GM12873 (cell line): ENCODE measurements around the gene NUMBL.

ENCODE experiments used
- TF ChIP-seq, protein P1 (sequence below): IDR thresholded peaks from 2 replicates; pipeline ENCODE4 v1.5.1; 2012; ENCODE audit warnings: low read depth, mild to moderate bottlenecking, moderate library complexity, low read length, control low read depth; ENCODE audit not compliant: insufficient read depth; ENCODE audit errors: missing control alignments

NUMBL gene

DNA sequence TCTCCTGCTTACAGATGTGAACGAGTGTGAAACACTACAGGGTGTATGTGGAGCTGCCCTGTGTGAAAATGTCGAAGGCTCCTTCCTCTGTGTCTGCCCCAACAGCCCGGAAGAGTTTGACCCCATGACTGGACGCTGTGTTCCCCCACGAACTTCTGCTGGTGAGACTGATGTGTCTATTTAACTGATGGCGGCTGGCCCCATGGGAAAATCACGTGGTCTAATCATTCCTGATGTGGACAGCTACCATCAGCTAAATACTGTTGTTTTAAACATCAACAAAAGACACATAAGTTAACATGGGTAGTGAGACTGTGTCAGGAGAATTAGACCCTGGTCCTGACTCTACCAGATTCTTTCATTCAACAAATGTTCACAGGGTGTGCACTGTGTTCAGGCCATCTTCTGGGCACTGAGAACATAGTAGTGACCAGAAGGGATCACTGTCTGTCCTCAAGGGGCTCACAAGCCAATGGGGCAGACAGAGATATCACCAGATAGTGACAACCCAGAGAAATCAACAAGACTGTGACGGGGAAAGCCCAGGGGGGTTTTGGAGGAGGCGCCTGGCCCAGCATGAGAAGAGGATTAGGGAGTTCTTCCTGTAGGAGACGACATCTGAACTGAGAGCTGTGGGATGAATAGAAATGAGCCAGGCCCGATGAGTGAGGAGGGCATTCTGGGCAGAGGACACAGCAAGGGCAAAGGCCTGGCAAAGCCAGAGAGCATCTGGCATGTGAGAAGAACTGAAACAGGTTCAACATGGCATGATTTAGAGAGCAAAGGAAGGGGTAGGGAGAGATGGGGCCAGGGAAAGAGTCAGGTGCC is 70.9 kb downstream of the NUMBL start:
- TF ChIP-seq, protein P1, sequence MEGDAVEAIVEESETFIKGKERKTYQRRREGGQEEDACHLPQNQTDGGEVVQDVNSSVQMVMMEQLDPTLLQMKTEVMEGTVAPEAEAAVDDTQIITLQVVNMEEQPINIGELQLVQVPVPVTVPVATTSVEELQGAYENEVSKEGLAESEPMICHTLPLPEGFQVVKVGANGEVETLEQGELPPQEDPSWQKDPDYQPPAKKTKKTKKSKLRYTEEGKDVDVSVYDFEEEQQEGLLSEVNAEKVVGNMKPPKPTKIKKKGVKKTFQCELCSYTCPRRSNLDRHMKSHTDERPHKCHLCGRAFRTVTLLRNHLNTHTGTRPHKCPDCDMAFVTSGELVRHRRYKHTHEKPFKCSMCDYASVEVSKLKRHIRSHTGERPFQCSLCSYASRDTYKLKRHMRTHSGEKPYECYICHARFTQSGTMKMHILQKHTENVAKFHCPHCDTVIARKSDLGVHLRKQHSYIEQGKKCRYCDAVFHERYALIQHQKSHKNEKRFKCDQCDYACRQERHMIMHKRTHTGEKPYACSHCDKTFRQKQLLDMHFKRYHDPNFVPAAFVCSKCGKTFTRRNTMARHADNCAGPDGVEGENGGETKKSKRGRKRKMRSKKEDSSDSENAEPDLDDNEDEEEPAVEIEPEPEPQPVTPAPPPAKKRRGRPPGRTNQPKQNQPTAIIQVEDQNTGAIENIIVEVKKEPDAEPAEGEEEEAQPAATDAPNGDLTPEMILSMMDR = no peak

- TF ChIP-seq, protein P1 = no peak
Observed at GRCh38 chr19:40617961-40618360, 72.5 kb downstream of the NUMBL start.

DNA sequence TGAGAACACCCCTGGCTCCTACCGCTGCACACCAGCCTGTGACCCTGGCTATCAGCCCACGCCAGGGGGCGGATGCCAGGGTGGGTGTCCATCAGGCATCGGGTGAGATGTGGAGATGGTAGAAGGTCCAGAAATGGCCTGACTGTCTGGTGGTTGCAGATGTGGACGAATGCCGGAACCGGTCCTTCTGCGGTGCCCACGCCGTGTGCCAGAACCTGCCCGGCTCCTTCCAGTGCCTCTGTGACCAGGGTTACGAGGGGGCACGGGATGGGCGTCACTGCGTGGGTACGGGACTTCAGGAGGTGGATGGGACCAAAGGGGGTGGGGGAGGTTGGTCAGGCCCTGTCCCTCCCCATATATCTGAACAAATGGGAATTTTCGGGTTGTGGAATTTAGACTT is 73.5 kb downstream of the NUMBL start:
- TF ChIP-seq, protein P1 = no peak

DNA sequence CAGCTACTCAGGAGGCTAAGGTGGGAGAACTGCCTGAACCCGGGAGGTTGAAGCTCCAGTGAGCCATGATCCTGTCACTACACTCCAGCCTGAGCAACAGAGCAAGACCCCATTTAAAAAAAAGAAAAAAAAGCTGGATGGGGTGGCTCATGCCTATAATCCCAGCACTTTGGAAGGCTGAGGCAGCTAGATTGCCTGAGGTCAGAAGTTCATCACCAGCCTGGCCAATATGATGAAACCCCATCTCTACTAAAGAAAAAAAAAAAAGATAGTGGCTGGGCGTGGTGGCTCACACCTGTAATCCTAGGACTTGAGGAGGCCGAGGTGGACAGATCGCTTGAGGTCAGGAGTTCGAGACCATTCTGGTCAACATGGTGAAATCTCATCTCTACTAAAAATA is 74.3 kb downstream of the NUMBL start:
- TF ChIP-seq, protein P1 = no peak
